SK-N-SH treated with all-trans-retinoic acid at 6 μM for 48 hours (cell line): ENCODE results near the gene ZNF625.

Experiments used
- ARNTL ChIP-seq: fragments of 450-650 bp; formaldehyde crosslinking; IDR thresholded peaks from 2 replicates; pipeline ENCODE4 v1.5.0; 2020; ENCODE audit warnings: low read depth, mild to moderate bottlenecking, moderate library complexity, borderline replicate concordance
- BACH2 ChIP-seq: fragments of 250-450 bp; sonication (Bioruptor Pico); IDR thresholded peaks from 2 replicates; pipeline ENCODE4 v1.9.0; 2021; ENCODE audit warnings: mild to moderate bottlenecking, borderline replicate concordance
- PATZ1 ChIP-seq: fragments of 250-450 bp; sonication (Bioruptor Pico); IDR thresholded peaks from 2 replicates; pipeline ENCODE4 v1.8.0; 2020; ENCODE audit warnings: mild to moderate bottlenecking, moderate library complexity, borderline replicate concordance
- PPARA ChIP-seq: fragments of 250-450 bp; sonication (Bioruptor Pico); IDR thresholded peaks from 2 replicates; pipeline ENCODE4 v1.5.0; 2020; ENCODE audit warnings: mild to moderate bottlenecking, borderline replicate concordance
- ZFP3 ChIP-seq: fragments of 250-450 bp; sonication (Bioruptor Pico); IDR thresholded peaks from 2 replicates; pipeline ENCODE4 v1.5.0; 2020; ENCODE audit warnings: mild to moderate bottlenecking, moderate library complexity
- ZFP30 ChIP-seq: fragments of 450-650 bp; formaldehyde crosslinking; IDR thresholded peaks from 2 replicates; pipeline ENCODE4 v1.5.0; 2022; ENCODE audit warnings: mild to moderate bottlenecking, moderate library complexity

DNA sequence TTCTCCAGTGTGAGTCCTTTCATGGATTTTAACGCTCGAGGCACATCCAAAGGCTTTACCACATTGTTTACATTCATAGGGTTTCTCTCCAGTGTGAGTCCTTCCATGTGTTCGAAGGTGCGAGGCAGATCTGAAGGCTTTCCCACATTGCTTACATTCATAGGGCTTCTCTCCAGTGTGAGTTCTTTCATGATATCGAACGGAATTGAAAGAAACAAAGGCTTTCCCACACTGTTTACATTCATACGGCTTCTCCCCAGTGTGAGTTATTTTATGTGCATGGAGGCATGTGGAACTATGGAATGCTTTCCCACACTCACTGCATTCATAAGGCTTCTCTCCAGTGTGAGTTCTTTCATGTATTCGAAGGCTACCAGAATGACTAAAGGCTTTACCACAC is 11.2 kb downstream of the ZNF625 start:
- TF ChIP-seq ZFP3 (CRISPR knock-in tag) (no peak), BACH2 (CRISPR knock-in tag) (no peak), PPARA (CRISPR knock-in tag) (no peak), ARNTL (CRISPR knock-in tag) (no peak), PATZ1 (CRISPR knock-in tag) (no peak), ZFP30 (no peak)
